T-helper 2 cell treated with Interferon-gamma antibody and Interleukin-4, amounts not matched to agents 5 μg/mL and 100 μg/mL, for 36 hours (primary cell): ENCODE measurements around the gene CENPU.

Experiments used
- DNase-seq: peaks from one replicate; pipeline ENCODE4 v3.0.0; 2021; ENCODE audit warnings: low spot score
- H3K27ac Mint-ChIP-seq: one replicate; pipeline ENCODE4 v1.8.0; 2021; ENCODE audit warnings: mild to moderate bottlenecking, mixed read lengths
- H3K27me3 Mint-ChIP-seq: one replicate; pipeline ENCODE4 v1.8.0; 2021; ENCODE audit warnings: low read depth, mixed read lengths
- H3K36me3 Mint-ChIP-seq: one replicate; pipeline ENCODE4 v1.8.0; 2021; ENCODE audit warnings: low read depth, mixed read lengths
- H3K4me1 Mint-ChIP-seq: one replicate; pipeline ENCODE4 v1.8.0; 2021; ENCODE audit warnings: low read depth, mixed read lengths
- H3K4me3 Mint-ChIP-seq: one replicate; pipeline ENCODE4 v1.8.0; 2022; ENCODE audit warnings: mild to moderate bottlenecking, moderate library complexity, mixed read lengths
- H3K9me3 Mint-ChIP-seq: one replicate; pipeline ENCODE4 v1.8.0; 2021; ENCODE audit warnings: mixed read lengths

CENPU gene

GRCh38 chr4:184763150-184763780 lies 29.4 kb upstream of the CENPU start:
- H3K27ac Mint-ChIP-seq, result peak overlapping the region; percentile 5
- H3K9me3 Mint-ChIP-seq, result no peaks in the 10 kb centered on the region
- no peaks in the 10 kb centered on the region for H3K27me3 Mint-ChIP-seq
- H3K36me3 Mint-ChIP-seq, result peaks cover 40% of the 10 kb centered on the region
- peaks cover 14% of the 10 kb centered on the region for H3K4me1 Mint-ChIP-seq
- DNase-seq, result no peak
- no peak overlapping the region for H3K4me3 Mint-ChIP-seq

GRCh38 chr4:184762100-184762499 lies 28.2 kb upstream of the CENPU start:
- DNase-seq, result peak; percentile 58
- Mint-ChIP-seq H3K9me3 (no peaks in the 10 kb centered on the region), H3K4me1 (peaks cover 14% of the 10 kb centered on the region), H3K27ac (peak overlapping the region; percentile 93), H3K36me3 (peaks cover 39% of the 10 kb centered on the region), H3K4me3 (peak overlapping the region; percentile 70), H3K27me3 (no peaks in the 10 kb centered on the region)

- H3K36me3 Mint-ChIP-seq, result peaks cover 33% of the 10 kb centered on the region
- H3K9me3 Mint-ChIP-seq, result no peaks in the 10 kb centered on the region
- DNase-seq, result no peak
- H3K27me3 Mint-ChIP-seq, result no peaks in the 10 kb centered on the region
- peaks cover 14% of the 10 kb centered on the region for H3K4me1 Mint-ChIP-seq
- H3K27ac Mint-ChIP-seq, result no peak overlapping the region
- no peak overlapping the region for H3K4me3 Mint-ChIP-seq
These were observed 26.8 kb upstream of the CENPU start for GRCh38 chr4:184760681-184761080.

- Mint-ChIP-seq H3K36me3 (peaks cover 37% of the 10 kb centered on the region), H3K27me3 (no peaks in the 10 kb centered on the region), H3K4me1 (peaks cover 11% of the 10 kb centered on the region), H3K27ac (no peak overlapping the region), H3K4me3 (no peak overlapping the region), H3K9me3 (no peaks in the 10 kb centered on the region)
- no peak for DNase-seq
These were observed 23.9 kb upstream of the CENPU start for GRCh38 chr4:184757810-184758209.

- Mint-ChIP-seq H3K27me3 (no peaks in the 10 kb centered on the region), H3K36me3 (peaks cover 28% of the 10 kb centered on the region), H3K4me1 (peaks cover 5% of the 10 kb centered on the region), H3K4me3 (no peak overlapping the region), H3K9me3 (no peaks in the 10 kb centered on the region), H3K27ac (no peak overlapping the region)
- no peak for DNase-seq
These were observed 22.5 kb upstream of the CENPU start for GRCh38 chr4:184756399-184756798.

GRCh38 chr4:184755278-184755677 lies 21.4 kb upstream of the CENPU start:
- H3K27ac Mint-ChIP-seq, result no peak overlapping the region
- H3K27me3 Mint-ChIP-seq, result no peaks in the 10 kb centered on the region
- no peaks in the 10 kb centered on the region for H3K9me3 Mint-ChIP-seq
- DNase-seq, result no peak
- peaks cover 24% of the 10 kb centered on the region for H3K36me3 Mint-ChIP-seq
- no peak overlapping the region for H3K4me3 Mint-ChIP-seq
- H3K4me1 Mint-ChIP-seq, result peaks cover 5% of the 10 kb centered on the region

- H3K27me3 Mint-ChIP-seq, result no peaks in the 10 kb centered on the region
- no peaks in the 10 kb centered on the region for H3K9me3 Mint-ChIP-seq
- peaks cover 10% of the 10 kb centered on the region for H3K36me3 Mint-ChIP-seq
- no peak for DNase-seq
- H3K27ac Mint-ChIP-seq, result no peak overlapping the region
- H3K4me3 Mint-ChIP-seq, result no peak overlapping the region
- peaks cover 5% of the 10 kb centered on the region for H3K4me1 Mint-ChIP-seq
These were observed 18.8 kb upstream of the CENPU start for GRCh38 chr4:184752496-184753275.

GRCh38 chr4:184751585-184751956 lies 17.7 kb upstream of the CENPU start:
- Mint-ChIP-seq H3K4me1 (peaks cover 6% of the 10 kb centered on the region), H3K27me3 (no peaks in the 10 kb centered on the region), H3K36me3 (peaks cover 10% of the 10 kb centered on the region), H3K4me3 (no peak overlapping the region), H3K9me3 (no peaks in the 10 kb centered on the region), H3K27ac (no peak overlapping the region)
- DNase-seq, result no peak

DNA sequence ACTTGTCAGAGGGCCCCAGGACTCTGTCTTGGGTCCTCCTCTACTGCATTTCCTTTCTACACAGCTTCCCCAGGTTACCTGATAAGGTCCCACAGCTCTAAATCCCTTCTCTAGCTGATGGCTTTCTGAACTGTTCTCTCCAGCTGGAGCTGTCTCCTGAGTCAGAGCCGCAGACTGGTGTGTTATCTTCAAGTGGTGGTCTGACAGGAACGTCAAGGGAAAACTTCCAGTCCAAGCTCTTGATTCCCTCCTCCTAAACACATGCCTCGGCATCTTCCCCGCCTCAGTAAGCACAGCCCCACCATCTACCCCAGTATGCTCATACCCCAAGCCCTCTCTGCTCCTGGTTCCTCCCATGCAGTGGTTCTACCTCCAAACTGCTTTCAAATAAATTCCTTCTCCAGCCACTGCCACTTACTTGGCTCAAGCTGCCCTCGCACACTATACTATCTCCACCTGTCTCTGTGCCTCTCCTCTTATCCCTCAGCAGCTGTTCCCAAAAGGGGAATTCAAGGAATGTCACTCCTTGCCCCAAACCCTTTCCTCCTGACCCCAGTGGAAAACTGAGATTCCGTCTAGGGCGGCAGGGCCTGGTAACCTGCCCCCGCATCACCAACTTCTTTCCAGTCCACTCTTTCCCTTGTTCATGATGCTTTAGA lies 17.2 kb upstream of the CENPU start:
- H3K4me3 Mint-ChIP-seq, result no peak overlapping the region
- no peak for DNase-seq
- no peaks in the 10 kb centered on the region for H3K9me3 Mint-ChIP-seq
- no peak overlapping the region for H3K27ac Mint-ChIP-seq
- H3K4me1 Mint-ChIP-seq, result peaks cover 11% of the 10 kb centered on the region
- no peaks in the 10 kb centered on the region for H3K27me3 Mint-ChIP-seq
- H3K36me3 Mint-ChIP-seq, result peaks cover 10% of the 10 kb centered on the region

DNA sequence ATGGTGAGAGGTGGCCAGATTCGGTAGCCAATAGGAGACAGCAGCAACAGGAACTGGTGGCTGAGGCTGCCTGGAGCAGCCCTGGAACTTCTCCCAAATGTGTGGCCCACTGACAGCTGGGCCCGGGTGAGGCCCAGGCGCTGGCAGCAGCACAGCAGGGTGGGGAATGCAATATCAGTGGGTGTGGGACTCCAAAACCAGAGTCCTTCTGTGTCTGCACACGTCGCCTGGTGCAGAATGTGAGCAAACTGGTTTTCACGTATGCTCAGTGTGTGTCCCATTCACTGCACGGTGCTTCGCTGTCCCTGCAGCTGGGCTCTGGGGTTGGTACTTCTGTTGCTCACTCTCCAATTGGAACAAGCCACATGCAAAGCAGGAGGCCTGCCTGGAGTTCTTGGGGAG lies 14.4 kb upstream of the CENPU start:
- no peak overlapping the region for H3K27ac Mint-ChIP-seq
- H3K27me3 Mint-ChIP-seq, result no peaks in the 10 kb centered on the region
- H3K4me3 Mint-ChIP-seq, result no peak overlapping the region
- H3K4me1 Mint-ChIP-seq, result peaks cover 16% of the 10 kb centered on the region
- DNase-seq, result no peak
- H3K9me3 Mint-ChIP-seq, result no peaks in the 10 kb centered on the region
- H3K36me3 Mint-ChIP-seq, result no peaks in the 10 kb centered on the region

DNA sequence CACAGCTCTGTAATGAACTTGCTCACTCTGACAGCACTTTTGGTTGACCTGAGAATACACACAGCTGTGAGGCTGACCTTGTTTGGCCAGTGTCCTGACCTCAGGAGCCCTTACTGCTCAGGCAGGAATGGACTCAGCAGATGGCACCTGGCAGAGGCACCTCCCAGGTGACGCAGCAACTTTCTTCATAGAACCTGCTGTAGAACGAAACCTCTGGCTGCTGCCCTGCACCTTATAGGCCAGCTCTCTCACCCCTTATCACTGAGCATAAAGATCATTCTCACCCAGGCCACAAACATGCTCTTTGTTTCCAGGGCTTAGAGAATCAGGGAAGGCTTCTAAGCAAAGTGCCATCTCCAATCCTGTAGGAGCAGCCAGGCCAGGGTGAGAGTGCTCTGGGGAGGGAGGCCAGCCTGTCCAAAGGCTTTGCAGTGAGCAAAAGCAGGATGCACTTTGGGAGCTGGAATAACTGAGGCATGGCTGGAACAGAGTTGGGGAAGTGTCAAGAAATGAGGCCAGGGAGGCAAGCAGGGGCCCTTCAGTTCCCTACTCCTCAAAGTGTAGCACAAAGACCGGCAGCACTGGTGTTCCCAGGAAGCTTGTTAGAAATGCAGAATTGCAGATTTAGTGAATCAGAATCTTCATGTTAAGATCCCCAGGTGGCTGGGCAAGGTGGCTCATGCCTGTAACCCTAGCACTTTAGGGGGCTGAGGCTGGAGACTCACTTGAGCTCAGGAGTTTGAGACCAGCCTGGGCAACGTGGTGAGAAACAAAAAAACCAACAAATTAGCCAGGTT lies 13.3 kb upstream of the CENPU start:
- peaks cover 16% of the 10 kb centered on the region for H3K4me1 Mint-ChIP-seq
- no peaks in the 10 kb centered on the region for H3K36me3 Mint-ChIP-seq
- H3K9me3 Mint-ChIP-seq, result no peaks in the 10 kb centered on the region
- no peak overlapping the region for H3K4me3 Mint-ChIP-seq
- no peaks in the 10 kb centered on the region for H3K27me3 Mint-ChIP-seq
- DNase-seq, result no peak
- H3K27ac Mint-ChIP-seq, result no peak overlapping the region

- H3K4me3 Mint-ChIP-seq, result no peak overlapping the region
- H3K36me3 Mint-ChIP-seq, result no peaks in the 10 kb centered on the region
- peaks cover 11% of the 10 kb centered on the region for H3K4me1 Mint-ChIP-seq
- no peaks in the 10 kb centered on the region for H3K9me3 Mint-ChIP-seq
- DNase-seq, result peak; percentile 49
- no peak overlapping the region for H3K27ac Mint-ChIP-seq
- H3K27me3 Mint-ChIP-seq, result no peaks in the 10 kb centered on the region
These were observed 12.2 kb upstream of the CENPU start for GRCh38 chr4:184745831-184746795.

GRCh38 chr4:184744236-184744635 lies 10.3 kb upstream of the CENPU start:
- Mint-ChIP-seq H3K9me3 (no peaks in the 10 kb centered on the region), H3K27ac (no peak overlapping the region), H3K4me1 (peaks cover 21% of the 10 kb centered on the region), H3K27me3 (no peaks in the 10 kb centered on the region), H3K4me3 (no peak overlapping the region), H3K36me3 (no peaks in the 10 kb centered on the region)
- DNase-seq, result no peak
